ENCODE data around the gene SMTNL1.

GRCh38 chr11:57521116-57521515 lies 16.3 kb upstream of the SMTNL1 start:
- TF ChIP-seq CTCF (IDR thresholded peaks at IDR 0.05) (no peak), POLR2A (IDR thresholded peaks at IDR 0.05) (no peak), POLR2AphosphoS5 (IDR thresholded peaks at IDR 0.05) (no peak)
